T follicular helper cell (primary cell): ENCODE measurements around the gene TMEM141.
"Not testable (repeated sequence)": the region's sequence is repeated elsewhere in the genome, so short reads cannot be mapped to it uniquely, and the experiment has no call there.

ENCODE experiments used
- DNase-seq: peaks from one replicate; pipeline ENCODE4 v3.0.0-alpha.2; 2020; ENCODE audit warnings: low read depth

The TMEM141 gene

GRCh38 chr9:136773386-136774044 is 17.6 kb upstream of the TMEM141 start:
- DNase-seq = no peak

GRCh38 chr9:136774416-136775045 is 16.6 kb upstream of the TMEM141 start:
- no peak for DNase-seq

- no peak for DNase-seq
Observed at GRCh38 chr9:136775191-136775590, 16.0 kb upstream of the TMEM141 start.

- no peak for DNase-seq
Observed at GRCh38 chr9:136776947-136777346, 14.2 kb upstream of the TMEM141 start.

- no peak for DNase-seq
Observed at GRCh38 chr9:136777359-136777758, 13.8 kb upstream of the TMEM141 start.

- no peak for DNase-seq
Observed at GRCh38 chr9:136779808-136780207, 11.3 kb upstream of the TMEM141 start.

- no peak for DNase-seq
Observed at GRCh38 chr9:136782452-136782851, 8.7 kb upstream of the TMEM141 start.

GRCh38 chr9:136784249-136784996 is 6.7 kb upstream of the TMEM141 start:
- no peak for DNase-seq

- no peak for DNase-seq
Observed at GRCh38 chr9:136784997-136785361, 6.2 kb upstream of the TMEM141 start.

- not testable (repeated sequence) for DNase-seq
Observed at GRCh38 chr9:136785565-136786355, 5.4 kb upstream of the TMEM141 start.

- no peak for DNase-seq
Observed at GRCh38 chr9:136786451-136786850, 4.7 kb upstream of the TMEM141 start.

GRCh38 chr9:136786983-136787382 is 4.2 kb upstream of the TMEM141 start:
- not testable (repeated sequence) for DNase-seq

- peak; percentile 45 for DNase-seq
Observed at GRCh38 chr9:136787690-136788400, 3.3 kb upstream of the TMEM141 start.

- not testable (repeated sequence) for DNase-seq
Observed at GRCh38 chr9:136788644-136789522, 2.3 kb upstream of the TMEM141 start.

GRCh38 chr9:136789523-136789937 is 1.6 kb upstream of the TMEM141 start:
- no peak for DNase-seq

- DNase-seq = peak; percentile 60
Observed at GRCh38 chr9:136791516-136792276, 552 bp downstream of the TMEM141 start.

GRCh38 chr9:136792321-136793085 is 1.4 kb downstream of the TMEM141 start:
- DNase-seq = no peak

- DNase-seq = no peak
Observed at GRCh38 chr9:136793086-136793946, 2.2 kb downstream of the TMEM141 start.
